ENCODE results near the gene RNASE11.
"Not testable (repeated sequence)": the region's sequence is repeated elsewhere in the genome, so short reads cannot be mapped to it uniquely, and the experiment has no call there.

Gene RNASE11

DNA sequence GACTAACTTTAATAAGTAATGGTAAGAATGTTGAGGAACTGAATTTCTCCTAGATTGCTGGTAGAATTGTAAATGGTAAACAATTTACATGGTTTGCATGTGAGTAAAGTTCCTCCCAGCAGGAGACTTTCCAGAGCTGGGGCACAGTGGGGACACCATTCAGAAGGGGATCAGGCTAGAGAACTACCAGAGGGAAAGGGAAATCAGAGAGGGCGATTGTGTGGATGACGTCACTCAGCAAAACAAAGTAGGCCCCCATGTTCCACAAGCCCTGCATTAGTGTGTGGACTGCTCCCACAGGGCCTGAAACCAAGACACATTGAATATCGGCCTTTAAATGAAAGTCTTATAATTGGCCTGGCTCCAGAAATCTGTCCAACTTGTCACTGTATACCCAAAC lies 9.5 kb downstream of the RNASE11 start:
- DNase-seq, result no peak

DNA sequence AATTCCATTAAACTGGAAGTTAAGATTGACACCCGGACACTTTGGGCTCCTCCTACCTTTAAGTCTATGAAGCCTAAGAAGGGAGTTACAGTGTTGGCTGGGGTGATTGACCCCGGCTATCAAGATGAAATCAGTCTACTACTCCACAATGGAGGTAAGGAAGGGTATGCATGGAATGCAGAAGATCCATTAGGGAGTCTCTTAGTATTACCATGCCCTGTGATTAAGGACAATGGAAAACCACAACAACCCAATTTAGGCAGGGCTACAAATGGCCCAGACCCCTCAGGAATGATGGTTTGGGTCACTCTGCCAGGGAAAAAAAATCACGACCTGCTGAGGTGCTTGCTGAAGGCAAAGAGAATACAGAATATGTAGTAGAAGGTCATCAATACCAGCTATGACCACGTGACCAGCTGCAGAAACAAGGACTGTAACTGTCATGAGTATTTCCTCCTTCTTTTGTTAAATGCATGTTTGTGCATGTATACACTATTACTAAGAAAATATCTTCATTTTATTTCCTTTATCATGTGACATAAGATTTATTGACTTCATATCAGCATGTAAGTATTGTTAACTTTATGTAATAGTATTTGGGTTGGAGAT lies 15.3 kb downstream of the RNASE11 start:
- not testable (repeated sequence) for DNase-seq

DNA sequence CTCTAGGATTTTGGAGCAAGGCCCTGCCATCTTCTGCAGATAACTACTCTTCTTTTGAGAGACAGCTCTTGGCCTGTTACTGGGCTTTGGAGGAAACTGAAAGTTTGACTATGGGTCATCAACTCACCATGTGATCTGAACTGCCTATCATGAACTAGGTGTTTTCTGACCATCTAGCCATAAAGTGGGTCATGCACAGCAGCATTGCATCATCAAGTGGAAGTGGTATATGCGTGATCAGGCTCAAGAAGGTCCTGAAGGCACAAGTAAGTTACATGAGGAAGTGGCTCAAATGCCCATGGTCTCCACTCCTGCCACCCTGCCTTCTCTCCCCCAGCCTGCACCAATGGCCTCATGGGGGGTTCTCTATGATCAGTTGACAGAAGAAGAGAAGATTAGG lies 17.1 kb downstream of the RNASE11 start:
- DNase-seq, result not testable (repeated sequence)

DNA sequence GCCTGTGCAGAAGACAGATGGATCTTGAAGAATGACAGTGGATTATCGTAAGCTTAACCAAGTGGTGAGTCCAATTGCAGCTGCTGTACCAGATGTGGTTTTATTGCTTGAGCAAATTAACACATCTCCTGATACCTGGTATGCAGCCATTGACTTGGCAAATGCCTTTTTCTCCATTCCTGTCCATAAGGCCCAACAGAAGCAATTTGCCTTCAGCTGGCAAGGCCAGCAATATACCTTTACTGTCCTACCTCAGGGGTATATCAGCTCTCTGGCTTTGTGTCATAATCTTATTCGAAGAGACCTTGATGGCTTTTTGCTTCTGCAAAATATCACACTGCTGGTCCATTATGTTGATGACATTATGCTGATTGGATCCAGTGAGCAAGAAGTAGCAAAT lies 17.9 kb downstream of the RNASE11 start:
- DNase-seq, result not testable (repeated sequence)

DNA sequence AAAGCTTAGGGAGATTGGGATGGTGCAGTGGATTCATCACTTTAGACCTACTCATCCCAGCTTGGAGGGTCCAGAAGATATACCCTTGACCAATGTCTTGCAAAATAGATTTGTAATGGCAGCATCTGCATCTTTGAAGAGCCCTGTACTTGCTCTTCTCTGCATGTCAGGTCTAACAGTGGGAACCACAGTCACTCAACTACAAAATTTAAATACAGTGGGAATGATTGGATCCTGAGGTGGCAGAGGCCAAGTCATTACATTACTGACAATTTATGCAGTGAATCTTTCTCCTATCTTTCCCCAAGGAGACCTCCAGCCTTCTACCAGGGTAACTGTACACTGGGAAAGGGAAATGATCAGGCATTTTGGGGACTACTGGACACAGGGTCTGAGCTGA lies 18.7 kb downstream of the RNASE11 start:
- DNase-seq, result no peak

DNA sequence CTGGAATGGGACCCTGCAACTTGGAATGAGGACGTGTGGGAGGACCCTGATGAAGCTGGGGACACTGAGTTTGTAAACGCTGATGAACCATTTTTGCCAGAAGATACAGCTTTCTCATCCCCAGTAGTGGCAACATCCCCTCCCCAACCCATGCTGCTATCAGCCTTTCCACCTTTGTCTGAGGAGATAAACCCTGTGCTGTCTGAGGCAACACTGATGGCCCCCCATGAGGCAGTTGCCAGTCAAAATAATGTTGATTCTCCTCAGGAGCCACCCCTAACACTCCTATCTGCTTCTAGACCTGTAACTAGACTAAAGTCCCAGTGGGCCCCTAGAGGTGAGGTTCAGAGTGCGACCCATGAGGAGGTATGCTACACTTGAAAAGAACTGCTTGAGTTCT lies 19.4 kb downstream of the RNASE11 start:
- DNase-seq, result no peak

DNA sequence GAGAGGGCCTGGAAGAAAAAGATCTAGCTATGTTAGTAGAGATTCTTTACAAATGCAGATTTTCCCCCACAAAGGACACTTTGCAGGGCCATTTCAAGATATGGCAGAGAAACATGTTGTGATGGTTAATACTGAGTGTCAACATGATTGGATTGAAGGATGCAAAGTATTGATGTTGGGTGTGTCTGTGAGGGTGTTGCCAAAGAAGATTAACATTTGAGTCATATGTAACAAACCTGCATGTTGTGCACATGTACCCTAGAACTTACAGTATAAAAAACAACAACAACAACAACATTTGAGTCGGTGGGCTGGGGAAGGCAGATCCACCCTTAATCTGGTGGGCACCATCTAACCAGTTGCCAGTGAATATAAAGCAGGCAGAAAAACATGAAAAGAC lies 20.6 kb downstream of the RNASE11 start:
- DNase-seq, result not testable (repeated sequence)

DNA sequence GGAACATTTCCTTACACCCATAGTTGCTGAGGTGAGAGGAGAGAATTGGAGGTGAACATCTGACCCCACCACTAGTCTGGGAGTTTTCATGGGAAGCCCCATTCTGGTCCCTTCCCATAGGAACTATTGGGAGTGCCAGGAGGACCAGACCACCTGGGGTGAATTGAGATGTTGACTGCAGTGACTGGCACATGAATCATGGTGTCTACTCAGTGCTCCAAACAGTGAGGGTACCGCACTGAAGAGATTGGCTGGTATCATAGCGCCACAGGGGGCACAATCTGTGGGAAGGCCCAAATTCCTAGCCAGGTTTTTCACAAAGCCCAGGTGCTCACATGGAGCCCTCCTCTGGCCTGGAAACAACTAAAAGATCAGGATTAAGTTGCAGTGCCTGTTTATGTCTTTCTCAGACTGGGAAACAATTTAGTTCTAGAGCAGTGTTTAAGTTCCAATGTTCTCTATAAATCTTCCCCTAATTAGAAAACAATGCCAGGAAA lies 23.3 kb downstream of the RNASE11 start:
- no peak for DNase-seq

DNA sequence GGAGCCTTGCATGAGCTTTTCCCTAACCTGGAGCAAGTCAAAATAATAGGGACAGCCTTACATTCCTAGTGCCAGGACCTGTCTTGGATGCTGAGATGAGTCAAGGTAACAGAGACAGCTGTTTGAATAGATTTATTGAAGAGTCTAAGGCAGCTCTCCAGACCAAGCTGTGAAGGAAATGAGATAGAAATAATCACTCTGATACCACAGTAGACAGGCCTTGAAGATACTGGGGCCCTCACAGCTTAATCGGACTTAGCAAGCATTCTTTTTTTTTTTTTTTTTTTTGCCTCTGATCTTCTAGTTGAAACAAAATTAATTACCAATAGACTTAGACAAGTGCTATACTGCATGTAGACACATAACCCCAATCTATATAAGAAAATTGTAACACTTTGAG lies 23.8 kb downstream of the RNASE11 start:
- no peak for DNase-seq

DNA sequence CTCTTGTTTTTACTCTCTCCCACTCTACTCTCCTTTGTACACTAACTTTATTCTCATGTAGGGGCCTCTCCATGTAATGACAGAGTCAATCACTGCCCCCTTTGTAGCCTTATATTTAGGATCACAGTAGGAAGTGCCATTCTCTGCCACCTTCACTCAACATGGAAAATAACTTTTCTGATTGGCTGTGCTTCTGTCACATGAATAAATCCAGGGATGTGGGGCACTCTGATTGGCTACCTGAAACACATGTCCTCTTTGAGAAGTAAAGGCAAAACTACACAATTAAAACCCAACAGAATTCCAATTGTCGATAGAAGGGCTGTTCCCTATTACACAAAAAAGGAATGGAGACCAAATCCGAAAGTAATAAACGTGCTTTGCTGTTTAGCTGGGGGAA lies 26.8 kb downstream of the RNASE11 start, which contains the start of gene RNASE9:
Gene RNASE9 (minus strand): TSS at position 87 of the 400 bp plus-strand sequence.
- no peak for DNase-seq

DNA sequence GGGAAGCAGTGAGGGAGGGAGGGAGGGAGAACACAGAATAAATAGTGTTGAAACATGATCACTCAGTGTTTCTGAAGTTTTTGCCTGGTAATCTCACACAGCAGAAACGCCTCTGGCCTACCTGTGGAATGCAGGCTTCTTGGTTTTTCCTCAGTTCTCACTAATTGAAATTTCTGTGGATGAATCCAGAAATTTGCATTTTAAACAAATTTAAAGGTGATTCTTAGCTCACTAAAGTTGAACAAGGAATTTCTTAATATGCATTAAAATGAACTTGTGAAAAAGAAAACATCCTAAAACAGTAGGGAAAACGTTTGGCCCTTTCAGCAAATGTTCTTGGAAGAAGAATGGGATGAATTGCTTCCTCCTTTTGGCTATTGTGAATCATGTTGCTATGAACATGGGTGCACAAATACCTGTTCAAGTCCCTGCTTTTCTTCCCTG lies 28.3 kb downstream of the RNASE11 start:
- no peak for DNase-seq

DNA sequence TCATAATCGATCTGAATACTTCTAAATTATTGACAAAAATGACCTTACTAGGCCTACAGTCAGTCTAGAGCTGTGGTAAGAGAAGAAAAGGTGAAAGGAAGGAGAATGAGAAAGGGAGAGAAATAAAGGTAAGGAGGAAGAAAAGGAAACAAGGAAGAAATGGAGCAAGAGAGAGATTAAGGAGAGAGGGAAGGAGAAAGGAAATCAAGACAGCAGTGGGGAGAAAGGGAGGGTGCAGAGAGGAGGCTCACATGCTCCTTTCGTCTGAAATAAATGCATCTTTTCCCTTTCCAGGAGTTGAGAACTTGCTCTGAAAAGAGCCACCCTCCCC lies 30.6 kb downstream of the RNASE11 start:
- DNase-seq, result no peak

DNA sequence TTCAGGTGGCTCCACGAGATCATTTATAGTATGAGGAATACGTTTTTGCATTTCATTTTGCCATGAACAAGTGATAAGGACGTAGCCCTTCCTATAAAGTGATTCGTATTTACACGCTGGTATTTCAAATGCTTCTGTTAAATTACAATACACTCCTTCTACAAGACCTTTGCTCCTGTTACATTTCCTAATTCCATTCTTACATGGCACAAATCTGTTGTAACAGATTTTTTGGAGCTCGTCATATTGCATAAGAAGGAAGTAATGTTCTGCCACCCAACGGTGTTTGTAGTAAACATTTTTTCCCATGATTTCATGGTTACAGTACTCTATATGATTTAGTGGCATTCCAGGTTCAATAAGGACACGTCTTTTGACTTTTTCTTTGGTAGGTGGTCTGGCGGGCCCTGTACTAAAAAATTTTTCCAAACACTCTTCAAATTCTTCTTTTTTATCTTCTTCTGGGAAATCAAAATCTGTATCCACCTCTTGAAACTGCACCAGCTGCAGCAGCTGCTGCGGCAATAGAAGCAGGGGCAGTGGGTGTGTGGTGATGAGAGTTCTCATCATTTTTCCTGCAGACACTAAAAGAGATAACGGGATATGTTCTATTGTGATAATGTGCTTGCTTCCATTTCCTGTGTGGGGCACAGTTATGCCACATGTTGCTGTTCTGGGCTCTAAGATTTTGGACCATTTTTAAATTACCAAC lies 31.1 kb downstream of the RNASE11 start:
- DNase-seq, result no peak

DNA sequence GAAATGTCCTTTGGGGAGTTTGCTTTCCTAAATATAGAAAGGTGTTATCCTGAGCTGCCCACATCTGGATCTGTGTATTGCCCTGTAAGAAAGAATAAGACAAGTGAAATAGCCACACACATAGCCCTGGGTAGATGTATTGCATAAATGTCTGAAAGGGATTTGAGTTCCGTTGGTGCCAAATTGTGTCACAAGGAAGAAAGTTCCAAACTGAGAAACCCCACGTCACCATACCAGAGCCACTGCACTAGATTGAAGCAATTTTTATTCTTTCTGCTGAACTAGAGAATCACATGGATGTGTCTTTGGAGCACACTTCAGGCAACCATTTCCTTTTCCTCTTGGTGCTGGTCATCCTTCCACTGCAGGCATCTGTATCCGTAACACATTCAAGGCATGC lies 32.0 kb downstream of the RNASE11 start:
- DNase-seq, result no peak

DNA sequence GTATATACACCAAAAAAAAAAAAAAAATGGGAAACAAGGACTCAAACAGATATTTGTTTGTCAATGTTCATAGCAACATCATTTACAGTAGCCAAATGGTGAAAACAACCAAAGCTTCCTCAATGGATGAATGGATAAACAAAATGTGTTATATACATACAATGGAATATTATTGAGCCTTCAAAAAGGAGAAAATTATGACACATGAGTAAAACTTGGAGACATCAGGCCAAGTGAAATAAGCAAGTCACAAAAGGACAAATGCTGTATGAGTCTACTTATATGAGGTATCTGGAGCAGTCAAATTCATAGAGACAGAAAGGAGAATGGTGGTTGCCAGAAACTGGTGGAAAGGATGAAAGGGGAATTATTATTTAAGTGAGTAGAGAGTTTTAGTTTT lies 34.8 kb downstream of the RNASE11 start:
- DNase-seq, result no peak

DNA sequence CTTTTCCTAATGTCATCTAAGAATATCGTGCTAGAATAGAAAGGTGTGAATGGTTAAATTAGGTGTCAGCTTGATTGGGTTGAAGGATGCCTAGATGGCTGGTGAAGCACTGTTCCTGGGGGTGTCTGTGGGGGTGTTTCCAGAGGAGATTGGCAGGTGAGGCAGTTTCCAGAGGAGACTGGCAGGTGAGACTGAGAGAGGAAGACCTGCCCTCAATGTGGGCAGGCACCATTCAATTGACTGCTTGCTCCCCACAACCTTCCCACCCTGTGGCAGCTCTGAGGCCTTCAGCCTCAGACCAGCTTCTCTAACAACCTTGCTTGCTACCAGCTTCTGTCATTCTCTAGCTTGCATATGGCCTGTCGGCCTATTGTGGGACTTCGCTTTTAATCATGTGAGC lies 36.2 kb downstream of the RNASE11 start:
- DNase-seq, result no peak

DNA sequence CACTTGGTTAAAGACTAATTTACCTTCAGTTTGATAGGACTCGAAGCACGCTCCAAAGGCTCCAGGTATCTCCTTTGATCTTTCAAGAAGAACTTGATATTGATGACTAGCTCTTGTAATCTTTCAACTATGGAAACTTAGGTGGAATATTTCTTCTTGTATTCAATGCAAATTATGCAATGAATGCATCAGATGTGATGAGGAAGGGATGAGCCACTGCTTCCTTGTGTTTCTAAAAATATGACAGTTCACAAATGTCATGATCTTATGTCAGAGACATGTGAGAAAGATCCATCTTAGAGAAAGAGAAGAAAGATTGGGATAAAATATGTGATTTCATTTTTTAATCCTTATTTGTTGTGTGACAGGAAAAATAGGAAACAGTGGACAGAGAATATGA lies 36.9 kb downstream of the RNASE11 start:
- DNase-seq, result no peak

DNA sequence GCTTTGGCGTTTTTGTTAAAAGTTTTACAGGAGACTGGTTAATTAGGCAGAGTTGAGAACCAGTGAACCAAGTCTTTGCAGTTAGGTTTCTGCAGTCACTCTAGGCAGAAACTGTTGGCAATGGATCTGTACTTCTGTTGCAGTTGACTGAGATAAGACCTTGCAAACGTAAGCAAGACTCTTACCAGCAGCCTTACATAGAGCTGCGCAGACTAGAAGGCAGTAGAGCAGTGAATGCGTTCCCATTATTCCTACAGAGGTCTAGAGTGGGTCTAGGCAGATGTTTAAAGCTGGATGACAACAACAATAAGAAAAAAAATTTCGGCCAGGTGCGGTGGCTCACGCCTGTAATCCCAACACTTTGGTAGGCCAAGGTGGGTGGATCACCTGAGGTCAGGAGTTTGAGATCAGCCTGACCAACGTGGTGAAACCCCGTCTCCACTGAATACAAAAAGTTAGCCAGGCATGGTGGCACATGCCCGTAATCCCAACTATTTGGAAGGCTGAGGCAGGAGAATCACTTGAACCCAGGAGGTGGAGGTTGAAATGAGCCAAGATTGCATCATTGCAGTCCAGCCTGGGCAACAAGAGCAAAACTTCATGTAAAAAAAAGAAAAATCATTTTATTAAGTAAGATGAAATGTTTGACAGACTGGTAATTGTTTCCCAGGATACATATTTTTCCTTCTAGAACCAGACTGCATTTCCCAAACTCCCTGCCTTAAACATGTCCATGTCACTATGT lies 39.2 kb downstream of the RNASE11 start:
- no peak for DNase-seq

DNA sequence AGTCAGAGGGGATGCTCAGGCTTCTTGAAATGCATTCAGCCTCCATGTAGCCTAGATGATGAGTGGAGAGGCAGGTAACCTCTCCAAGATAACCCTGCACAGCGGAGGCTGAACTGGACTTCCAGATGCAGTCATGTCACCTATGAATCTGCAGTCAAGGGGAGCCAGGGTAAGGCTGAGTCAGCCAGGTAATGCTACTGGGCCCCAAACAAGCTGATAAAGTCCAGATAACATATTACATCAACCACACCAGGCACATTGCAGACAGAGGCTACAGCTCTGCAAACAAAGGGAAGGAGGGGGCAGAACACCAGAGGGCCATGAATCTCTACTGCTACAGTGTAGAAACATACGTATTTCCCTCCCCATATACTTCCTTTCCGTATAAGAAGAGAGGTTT lies 40.9 kb downstream of the RNASE11 start:
- no peak for DNase-seq

DNA sequence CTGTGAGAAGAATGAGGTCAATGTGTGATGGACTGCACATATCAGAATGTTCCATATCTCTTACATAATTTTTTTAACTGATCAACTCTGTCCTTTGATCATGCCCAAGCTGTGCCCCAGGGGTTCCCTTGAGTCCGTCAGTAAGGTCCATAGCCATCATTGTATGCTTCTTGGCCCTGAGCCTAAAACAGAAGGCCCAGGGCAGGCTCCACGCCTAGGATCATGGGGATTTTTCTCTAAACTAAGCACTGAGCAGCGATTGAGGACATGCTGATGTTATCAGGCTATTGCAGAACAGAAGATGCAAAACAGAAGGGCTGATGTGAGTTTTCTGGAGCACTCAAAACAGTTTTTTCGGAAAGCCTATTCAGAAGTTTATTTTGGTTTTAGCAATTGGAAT lies 47.9 kb downstream of the RNASE11 start:
- DNase-seq, result no peak

All from NCI-H1694 (cell line).